DMS153 treated with DMSO at 0.1 percent for 48 hours (cell line): ENCODE data around the gene LRCH3.
A peak's percentile ranks its signal among the peaks of the same experiment; 100 is the strongest.
"Not testable (repeated sequence)": the region's sequence is repeated elsewhere in the genome, so short reads cannot be mapped to it uniquely, and the experiment has no call there.

Source experiments
- DNase-seq: peaks from one replicate; lab custom pipeline; 2025; ENCODE audit not compliant: unreplicated experiment; lab: John Stamatoyannopoulos, UW

The LRCH3 gene

DNA sequence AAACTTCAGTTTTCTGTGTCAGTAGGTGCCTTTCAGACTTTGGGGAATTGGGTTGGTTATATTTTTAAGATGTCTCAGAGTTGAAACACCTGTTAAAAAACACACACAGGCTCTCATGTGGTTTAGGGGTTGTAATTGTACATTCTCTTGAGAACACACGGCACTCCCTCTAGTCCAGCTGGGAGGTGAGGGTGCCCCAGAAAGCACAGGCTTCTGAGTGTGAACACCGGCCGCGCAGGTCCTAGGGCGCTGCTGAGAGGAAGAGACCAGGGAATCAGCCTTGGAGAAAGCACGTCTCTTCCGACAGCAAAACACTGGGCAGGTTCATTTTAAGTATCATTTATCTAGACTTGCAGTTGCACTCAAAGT lies 90.9 kb downstream of the LRCH3 start:
- DNase-seq, result no peak

- DNase-seq, result no peak
Measured at GRCh38 chr3:197882586-197882985, 91.5 kb downstream of the LRCH3 start.

GRCh38 chr3:197883541-197883940 lies 92.5 kb downstream of the LRCH3 start:
- DNase-seq, result no peak

DNA sequence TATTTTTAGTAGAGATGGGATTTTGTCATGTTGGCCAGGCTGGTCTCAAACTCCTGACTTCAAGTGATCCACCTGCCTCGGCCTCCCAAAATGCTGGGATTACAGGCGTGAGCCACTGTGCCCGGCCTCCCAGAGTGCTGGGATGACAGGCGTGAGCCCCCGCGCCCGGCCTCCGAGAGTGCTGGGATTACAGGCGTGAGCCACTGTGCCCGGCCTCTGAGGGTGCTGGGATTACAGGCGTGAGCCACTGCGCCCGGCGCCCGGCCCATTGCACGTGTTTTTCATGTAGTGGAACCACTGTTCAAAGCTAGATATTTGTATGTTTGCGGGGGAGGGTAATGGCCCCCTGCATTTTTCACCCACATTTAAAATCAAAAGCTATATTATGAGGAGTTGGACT lies 93.3 kb downstream of the LRCH3 start:
- DNase-seq, result not testable (repeated sequence)

DNA sequence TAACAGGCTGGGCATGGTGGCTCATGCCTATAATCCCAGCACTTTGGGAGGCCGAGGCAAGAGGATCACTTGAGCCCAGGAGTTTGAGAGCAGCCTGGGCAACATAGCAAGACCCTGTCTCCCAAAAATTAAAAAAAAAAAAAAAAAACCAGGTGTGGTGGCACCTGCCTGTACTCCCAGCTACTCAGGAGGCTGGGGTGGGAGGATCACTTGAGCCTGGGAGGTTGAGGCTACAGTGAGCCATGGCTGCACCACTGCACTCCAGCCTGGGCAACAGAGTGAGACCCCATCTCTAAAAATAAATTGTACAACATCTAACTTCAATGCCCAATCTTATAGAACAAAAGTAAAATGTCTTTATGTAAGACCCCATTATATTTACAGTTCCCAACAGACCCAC lies 95.0 kb downstream of the LRCH3 start:
- DNase-seq, result not testable (repeated sequence)

DNA sequence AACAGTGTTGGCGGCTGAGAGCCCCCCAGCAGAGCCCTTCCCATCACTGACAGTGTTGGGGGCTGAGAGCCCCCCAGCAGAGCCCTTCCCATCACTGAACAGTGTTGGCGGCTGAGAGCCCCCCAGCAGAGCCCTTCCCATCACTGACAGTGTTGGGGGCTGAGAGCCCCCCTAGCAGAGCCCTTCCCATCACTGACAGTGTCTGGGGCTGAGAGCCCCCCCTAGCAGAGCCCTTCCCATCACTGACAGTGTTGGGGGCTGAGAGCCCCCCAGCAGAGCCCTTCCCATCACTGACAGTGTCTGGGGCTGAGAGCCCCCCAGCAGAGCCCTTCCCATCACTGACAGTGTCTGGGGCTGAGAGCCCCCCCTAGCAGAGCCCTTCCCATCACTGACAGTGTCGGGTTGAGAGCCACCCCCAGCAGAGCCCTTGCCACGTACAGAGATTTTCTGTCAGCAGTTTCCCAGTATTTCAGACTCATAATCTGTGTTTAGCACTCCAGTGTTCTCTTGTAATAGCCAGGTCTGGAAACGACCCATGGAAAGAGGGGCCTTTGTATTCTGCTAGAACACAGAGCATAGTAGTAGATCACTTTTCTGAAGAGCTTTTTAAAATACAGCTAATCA lies 96.5 kb downstream of the LRCH3 start:
- not testable (repeated sequence) for DNase-seq

- no peak for DNase-seq
Measured at GRCh38 chr3:197888511-197888910, 97.5 kb downstream of the LRCH3 start.

GRCh38 chr3:197889204-197889930 lies 98.3 kb downstream of the LRCH3 start:
- DNase-seq, result no peak

- no peak for DNase-seq
Measured at GRCh38 chr3:197890693-197891092, 99.6 kb downstream of the LRCH3 start.

DNA sequence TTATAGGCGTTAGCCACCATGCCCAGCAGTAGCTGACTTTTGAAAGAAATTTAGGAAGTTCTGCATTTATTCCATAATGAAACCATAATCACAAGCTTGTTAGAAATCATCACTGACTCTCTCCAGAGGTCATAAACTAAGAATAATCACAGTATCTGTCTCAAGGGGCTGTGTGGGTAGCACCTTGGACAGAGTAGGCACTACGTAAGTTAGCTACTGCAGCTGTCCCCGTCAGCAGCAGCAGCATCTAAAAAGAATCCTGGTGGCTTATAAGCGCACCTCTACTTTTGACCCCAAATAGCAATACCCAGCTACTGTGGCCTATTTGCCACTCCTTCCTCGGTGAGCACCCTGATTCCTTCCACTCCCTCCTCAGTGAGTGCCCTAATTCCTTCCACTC lies 101.1 kb downstream of the LRCH3 start:
- DNase-seq, result no peak

GRCh38 chr3:197896421-197896820 lies 105.4 kb downstream of the LRCH3 start:
- no peak for DNase-seq

- no peak for DNase-seq
Measured at GRCh38 chr3:197899833-197900478, 108.9 kb downstream of the LRCH3 start.

DNA sequence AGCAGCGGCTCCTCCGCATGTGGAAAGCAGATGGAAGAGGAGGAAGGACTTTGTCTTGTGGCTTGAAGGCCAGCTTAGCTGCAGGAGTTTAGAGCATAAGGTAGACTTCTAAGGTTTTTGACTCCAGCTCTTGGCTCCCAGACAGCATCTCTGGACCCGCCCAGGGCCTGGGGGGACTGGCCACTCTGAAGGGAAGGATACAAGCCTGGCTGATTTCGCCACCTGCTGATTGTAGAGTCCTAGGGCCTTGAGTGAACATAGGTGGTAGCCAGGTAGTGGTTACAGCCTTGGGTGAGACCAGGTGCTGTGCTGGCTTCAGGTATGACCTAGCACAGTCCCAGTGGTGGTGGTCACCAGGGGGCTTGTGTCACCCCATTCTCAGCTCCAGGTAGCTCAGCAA lies 110.6 kb downstream of the LRCH3 start:
- DNase-seq, result no peak

GRCh38 chr3:197906023-197906849 lies 115.2 kb downstream of the LRCH3 start:
- peak; percentile 43 for DNase-seq

DNA sequence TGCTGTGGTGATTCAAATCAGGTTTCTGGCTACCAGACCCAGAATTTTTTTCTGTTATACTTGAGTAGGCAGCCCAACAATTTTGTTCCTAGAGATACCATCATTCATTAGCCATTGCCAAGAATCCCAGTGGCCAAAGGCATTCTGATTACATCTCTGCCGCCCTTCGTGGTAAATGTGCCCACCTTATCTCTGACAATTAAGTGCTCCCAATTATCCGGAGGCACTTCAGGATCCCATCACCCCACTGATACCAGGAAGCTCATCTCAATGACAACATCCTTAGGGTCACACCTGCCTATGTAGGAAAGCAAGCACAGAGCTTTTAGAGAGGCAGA lies 115.8 kb downstream of the LRCH3 start:
- no peak for DNase-seq

GRCh38 chr3:197907196-197907595 lies 116.1 kb downstream of the LRCH3 start:
- DNase-seq, result no peak

DNA sequence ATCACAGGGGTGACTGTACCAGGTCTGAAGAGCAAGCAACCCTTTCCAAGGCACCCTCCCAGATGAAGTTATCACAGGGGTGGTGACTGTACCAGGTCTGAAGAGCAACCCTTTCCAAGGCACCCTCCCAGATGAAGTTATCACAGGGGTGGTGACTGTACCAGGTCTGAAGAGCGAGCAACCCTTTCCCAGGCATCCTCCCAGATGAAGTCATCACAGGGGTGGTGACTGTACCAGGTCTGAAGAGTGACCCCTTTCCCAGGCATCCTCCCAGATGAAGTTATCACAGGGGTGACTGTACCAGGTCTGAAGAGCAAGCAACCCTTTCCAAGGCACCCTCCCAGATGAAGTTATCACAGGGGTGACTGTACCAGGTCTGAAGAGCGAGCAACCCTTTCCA lies 117.5 kb downstream of the LRCH3 start:
- DNase-seq, result not testable (repeated sequence)

- no peak for DNase-seq
Measured at GRCh38 chr3:197908957-197909701, 118.1 kb downstream of the LRCH3 start.

GRCh38 chr3:197912741-197913476 lies 121.9 kb downstream of the LRCH3 start:
- no peak for DNase-seq
